ENCODE results near the gene TMEM139. TPM values are rescaled to one million over a fixed set of nuclear protein-coding genes. Genes with fewer than 3 reads are reported as not detected.

The TMEM139 gene
- total and polyA plus RNA-seq, 10 of the 15 experiments (the other 5 are each of a cell fraction or from before 2014, with no cell fraction given) = 0.31 TPM; not detected in 9

- TF ChIP-seq RELB (IDR thresholded peaks at IDR 0.05; ENCODE audit: low read depth) (peak; percentile 51), POLR2AphosphoS2 (IDR thresholded peaks at IDR 0.05; ENCODE audit: low read depth, low read length) (no peak), JUNB (IDR thresholded peaks at IDR 0.05) (no peak), RAD21 (IDR thresholded peaks at IDR 0.05; ENCODE audit: insufficient read depth, low read depth, low read length) (no peak), HDGF (IDR thresholded peaks at IDR 0.05) (0 out of 2 replicates have a peak, but pooled peaks have one; percentile 36), CHD2 (IDR thresholded peaks at IDR 0.05; ENCODE audit: borderline replicate concordance, low read depth, low read length) (peak; percentile 34), HDAC2 (IDR thresholded peaks at IDR 0.05) (no peak), ZNF384 (IDR thresholded peaks at IDR 0.05; ENCODE audit: borderline replicate concordance, low read depth, low read length) (no peak), ZNF622 (IDR thresholded peaks at IDR 0.05) (no peak), PML (IDR thresholded peaks at IDR 0.05; ENCODE audit: low read length) (peak; percentile 70; the same call in 1 of the 2 replicates), BMI1 (IDR thresholded peaks at IDR 0.05; ENCODE audit: borderline replicate concordance) (no peak)
These were observed 3.4 kb downstream of the TMEM139 start, which contains the start of gene CASP2 (continued) for GRCh38 chr7:143287935-143288826.

All from GM12878 (cell line).